ENCODE data around the gene ERFE. TPM values are rescaled to one million over a fixed set of nuclear protein-coding genes. Genes with fewer than 3 reads are reported as not detected.

Gene ERFE
- polyA plus RNA-seq, 1 donor from 2014 or later: not detected

- no peak overlapping the region for H3K4me2 ChIP-seq (ENCODE audit: low read length)
- H4K20me1 ChIP-seq (ENCODE audit: insufficient read depth): no peaks in the 10 kb centered on the region
- H2AFZ ChIP-seq (ENCODE audit: low read depth, low read length): no peak overlapping the region
- TF ChIP-seq MXI1 (conservative IDR thresholded peaks at IDR 0.05; ENCODE audit: poor library complexity, severe bottlenecking): no peak
- TF ChIP-seq TAF1 (IDR thresholded peaks at IDR 0.05; ENCODE audit: low read depth): no peak
- TF ChIP-seq EZH2 (IDR thresholded peaks at IDR 0.05; ENCODE audit: borderline replicate concordance, insufficient read depth, low read length, poor library complexity, severe bottlenecking): no peak
- no peak for TF ChIP-seq EP300 (conservative IDR thresholded peaks at IDR 0.05; ENCODE audit: poor library complexity, severe bottlenecking)
- no peak for TF ChIP-seq POLR2AphosphoS5 (IDR thresholded peaks at IDR 0.05)
- no peak for TF ChIP-seq CTCF (IDR thresholded peaks at IDR 0.05; ENCODE audit: poor library complexity, severe bottlenecking)
- TF ChIP-seq SMC3 (conservative IDR thresholded peaks at IDR 0.05; ENCODE audit: poor library complexity): no peak
- TF ChIP-seq REST (IDR thresholded peaks at IDR 0.05; ENCODE audit: borderline replicate concordance): no peak
- no peak for TF ChIP-seq RAD21 (conservative IDR thresholded peaks at IDR 0.05)
- no peaks in the 10 kb centered on the region for H3K36me3 ChIP-seq (ENCODE audit: insufficient read depth, low read length)
- H3K9me3 ChIP-seq (ENCODE audit: low read length): no peaks in the 10 kb centered on the region
- no peak overlapping the region for H3K27ac ChIP-seq (ENCODE audit: low read length)
- H3K9me2 ChIP-seq (ENCODE audit: insufficient read depth, low read length): no peaks in the 10 kb centered on the region
- H3K27me3 ChIP-seq (ENCODE audit: insufficient read depth, low read depth, low read length): peaks cover 33% of the 10 kb centered on the region
- H3F3A ChIP-seq (ENCODE audit: insufficient read depth, low read length, poor library complexity, severe bottlenecking): no peaks in the 10 kb centered on the region
- H3K4me3 ChIP-seq (ENCODE audit: low read length): no peak overlapping the region
- no peaks in the 10 kb centered on the region for H3K79me2 ChIP-seq (replicated peaks; ENCODE audit: insufficient read depth, low read length)
- H3K9ac ChIP-seq (ENCODE audit: low read length): no peak overlapping the region
These were observed 707 bp upstream of the ERFE start for GRCh38 chr2:238158018-238158508.

GRCh38 chr2:238159071-238159539, 335 bp downstream of the ERFE start:
- no peaks in the 10 kb centered on the region for H3K9me3 ChIP-seq (ENCODE audit: low read length)
- peaks cover 40% of the 10 kb centered on the region for H3K27me3 ChIP-seq (ENCODE audit: insufficient read depth, low read depth, low read length)
- no peaks in the 10 kb centered on the region for H3F3A ChIP-seq (ENCODE audit: insufficient read depth, low read length, poor library complexity, severe bottlenecking)
- no peaks in the 10 kb centered on the region for H4K20me1 ChIP-seq (ENCODE audit: insufficient read depth)
- H2AFZ ChIP-seq (ENCODE audit: low read depth, low read length): no peak overlapping the region
- TF ChIP-seq TAF1 (IDR thresholded peaks at IDR 0.05; ENCODE audit: low read depth) (no peak), MXI1 (conservative IDR thresholded peaks at IDR 0.05; ENCODE audit: poor library complexity, severe bottlenecking) (no peak), POLR2AphosphoS5 (IDR thresholded peaks at IDR 0.05) (no peak), REST (IDR thresholded peaks at IDR 0.05; ENCODE audit: borderline replicate concordance) (no peak), RAD21 (conservative IDR thresholded peaks at IDR 0.05) (no peak), CTCF (IDR thresholded peaks at IDR 0.05; ENCODE audit: poor library complexity, severe bottlenecking) (no peak), SMC3 (conservative IDR thresholded peaks at IDR 0.05; ENCODE audit: poor library complexity) (no peak), EP300 (conservative IDR thresholded peaks at IDR 0.05; ENCODE audit: poor library complexity, severe bottlenecking) (no peak), EZH2 (IDR thresholded peaks at IDR 0.05; ENCODE audit: borderline replicate concordance, insufficient read depth, low read length, poor library complexity, severe bottlenecking) (no peak)
- H3K4me2 ChIP-seq (ENCODE audit: low read length): no peak overlapping the region
- no peak overlapping the region for H3K9ac ChIP-seq (ENCODE audit: low read length)
- H3K4me3 ChIP-seq (ENCODE audit: low read length): no peak overlapping the region
- H3K9me2 ChIP-seq (ENCODE audit: insufficient read depth, low read length): no peaks in the 10 kb centered on the region
- no peaks in the 10 kb centered on the region for H3K79me2 ChIP-seq (replicated peaks; ENCODE audit: insufficient read depth, low read length)
- H3K36me3 ChIP-seq (ENCODE audit: insufficient read depth, low read length): no peaks in the 10 kb centered on the region
- H3K27ac ChIP-seq (ENCODE audit: low read length): no peak overlapping the region

Measured in neural cell (in vitro differentiated cells).